GM12878 (cell line): Measurements from ENCODE around the gene C11orf58. TPM values are rescaled to one million over a fixed set of nuclear protein-coding genes. Genes with fewer than 3 reads are reported as not detected.

Experiments
- ATAC-seq: fragments of 200-7000 bp; cut with Tn5 transposase; 3 replicates; pipeline ENCODE4 v1.9.1; 2020; ENCODE audit warnings: mild to moderate bottlenecking, moderate library complexity
- BruUV-seq: library from RNA; stranded (reverse); fragments of 400-500 nt; replicated peaks from 2 replicates; lab custom pipeline; 2021; lab: Mats Ljungman, UMichigan
- CTCF ChIA-PET: fragments of 300-600 bp; sonication (Branson Sonifier 250); formaldehyde crosslinking; extraction: SDS; loops from one replicate; lab custom pipeline; 2021; ENCODE audit warnings: inconsistent platforms; lab: Yijun Ruan, JAX
- POLR2A ChIA-PET: fragments of 350-600 bp; formaldehyde crosslinking; extraction: SDS; loops from one replicate; lab custom pipeline; 2021; ENCODE audit warnings: inconsistent platforms; lab: Charles Lee
- RAD21 ChIA-PET: fragments of 300-600 bp; sonication (Branson Sonifier 250); formaldehyde crosslinking; loops from one replicate; lab custom pipeline; 2023; ENCODE audit warnings: antibody characterized with exemption; ENCODE audit not compliant: unreplicated experiment; lab: Charles Lee
- SMC1A ChIA-PET: fragments of 300-600 bp; sonication (Branson Sonifier 250); formaldehyde crosslinking; loops from one replicate; lab custom pipeline; 2023; ENCODE audit not compliant: unreplicated experiment, uncharacterized antibody; lab: Charles Lee
- DNase-seq: peaks from one replicate; pipeline ENCODE4 v3.0.0-alpha.2; 2011; ENCODE audit warnings: low read depth, low spot score
- FAIRE-seq: peaks from 3 replicates; lab custom pipeline; 2011; peaks lifted over from hg19 to GRCh38; lab: Jason Lieb, UNC
- H2AFZ ChIP-seq: 2 replicates; pipeline ENCODE4 v1.6.0; 2011; ENCODE audit warnings: low read depth, low read length, control low read depth; ENCODE audit not compliant: control insufficient read depth
- H3K27ac ChIP-seq: 2 replicates; pipeline ENCODE4 v1.5.1; 2011; ENCODE audit warnings: control low read depth; ENCODE audit not compliant: control insufficient read depth, insufficient read depth
- H3K27me3 ChIP-seq, 2 experiments: replicated peaks in 1 of 2; 2 replicates each; pipeline versions ENCODE4 v1.6.0 to v1.6.1; 2011; ENCODE audit warnings: low read length in 1 of 2; ENCODE audit not compliant: control insufficient read depth in 2 of 2, insufficient read depth in 2 of 2
- H3K36me3 ChIP-seq, 2 experiments: 2 replicates each; pipeline ENCODE4 v1.5.1; 2011; ENCODE audit warnings: low read length in 1 of 2; ENCODE audit not compliant: control insufficient read depth in 2 of 2, insufficient read depth in 2 of 2
- H3K4me1 ChIP-seq: 2 replicates; pipeline ENCODE4 v1.6.1; 2011; ENCODE audit warnings: mild to moderate bottlenecking, low read length, moderate library complexity, mixed read lengths; ENCODE audit not compliant: control insufficient read depth, insufficient read depth
- H3K4me2 ChIP-seq: 2 replicates; pipeline ENCODE4 v1.6.0; 2011; ENCODE audit warnings: control low read depth; ENCODE audit not compliant: control insufficient read depth, insufficient read depth
- H3K4me3 ChIP-seq: fragments of 200-600 bp; sonication (generic); 2 replicates; pipeline ENCODE4 v1.5.1; 2016
- H3K79me2 ChIP-seq: 2 replicates; pipeline ENCODE4 v1.6.0; 2011; ENCODE audit warnings: low read length; ENCODE audit not compliant: control insufficient read depth, insufficient read depth
- H3K9ac ChIP-seq: 2 replicates; pipeline ENCODE4 v1.8.0; 2011; ENCODE audit warnings: low read length, control low read depth, mixed read lengths; ENCODE audit not compliant: control insufficient read depth, insufficient read depth
- H3K9me3 ChIP-seq: replicated peaks from 3 replicates; pipeline ENCODE4 v1.5.1; 2011; ENCODE audit warnings: mild to moderate bottlenecking, low read length; ENCODE audit not compliant: control insufficient read depth, insufficient read depth
- H4K20me1 ChIP-seq: 2 replicates; pipeline ENCODE4 v1.6.0; 2011; ENCODE audit not compliant: control insufficient read depth, insufficient read depth
- IRF4 ChIP-seq: IDR thresholded peaks from 2 replicates; pipeline ENCODE4 v1.6.1; 2011; ENCODE audit warnings: low read depth, low read length
- MTA3 ChIP-seq: IDR thresholded peaks from 2 replicates; pipeline ENCODE4 v1.6.1; 2012; ENCODE audit warnings: low read length, inconsistent platforms, borderline replicate concordance
- SREBF1 ChIP-seq: IDR thresholded peaks from 2 replicates; pipeline ENCODE4 v1.6.1; 2012; ENCODE audit warnings: mild to moderate bottlenecking, low read length
- WGBS: methylation state at CpG from one replicate; pipeline ENCODE4 v1.1.6; 2016; ENCODE audit warnings: low lambda C conversion rate; ENCODE audit not compliant: insufficient replicate concordance, insufficient coverage; ENCODE audit errors: missing lambda C conversion rate; 5-methylcytosine and 5-hydroxymethylcytosine counted together
- in situ Hi-C: fragments of 300-500 bp; cut with MboI; formaldehyde crosslinking; loops from 9 replicates; pipeline ENCODE4 v1.14.3; 2018; ENCODE audit warnings: mixed read lengths
- intact Hi-C: fragments of 100-400 bp; cut with micrococcal nuclease; formaldehyde crosslinking; loops from one replicate; pipeline ENCODE4 v1.14.2; 2022; ENCODE audit not compliant: unreplicated experiment
- polyA plus RNA-seq, 11 experiments: library from polyadenylated mRNA; depleted of rRNA in 4 of 11; unstranded in 6 of 11; stranded (reverse) in 5 of 11; fragments of >200 nt; fragmentation: Nextera tagmentation in 4 of 11; fragmentation: Illumina TruSeq in 1 of 11; extraction: Ambion mirVana in 4 of 11; extraction: Trizol in 1 of 11; gene quantifications; 1 replicate in 1 of 11; 2 replicates in 10 of 11; pipeline versions ENCODE4 v1.2.1 to v1.2.3, GENCODE V29; 2011 to 2016; ENCODE audit warnings: inconsistent platforms in 2 of 11, missing spikeins in 2 of 11, low read depth in 1 of 11
- total RNA-seq, 4 experiments: library from RNA; depleted of rRNA in 3 of 4; stranded (reverse); fragments of >200 nt in 3 of 4; fragmentation: Illumina TruSeq in 1 of 4; extraction: Trizol in 1 of 4; gene quantifications; 2 replicates each; pipeline versions ENCODE4 v1.2.1 to v1.2.3, GENCODE V29; 2013 to 2021
- TF ChIP-seq, protein P1 (sequence below): IDR thresholded peaks from 2 replicates; pipeline ENCODE4 v1.6.1; 2011; ENCODE audit warnings: borderline replicate concordance, low read depth, mild to moderate bottlenecking, moderate library complexity, low read length; ENCODE audit not compliant: insufficient read depth, poor library complexity, severe bottlenecking
- TF ChIP-seq, protein P2 (sequence below): fragments of 450-650 bp; IDR thresholded peaks from 2 replicates; pipeline ENCODE4 v1.6.1; 2016; ENCODE audit warnings: mild to moderate bottlenecking, moderate library complexity, borderline replicate concordance

The C11orf58 gene
- total and polyA plus RNA-seq, 10 of the 15 experiments (the other 5 are each of a cell fraction or from before 2014, with no cell fraction given): 98.2 to 379 (median 211) TPM

DNA sequence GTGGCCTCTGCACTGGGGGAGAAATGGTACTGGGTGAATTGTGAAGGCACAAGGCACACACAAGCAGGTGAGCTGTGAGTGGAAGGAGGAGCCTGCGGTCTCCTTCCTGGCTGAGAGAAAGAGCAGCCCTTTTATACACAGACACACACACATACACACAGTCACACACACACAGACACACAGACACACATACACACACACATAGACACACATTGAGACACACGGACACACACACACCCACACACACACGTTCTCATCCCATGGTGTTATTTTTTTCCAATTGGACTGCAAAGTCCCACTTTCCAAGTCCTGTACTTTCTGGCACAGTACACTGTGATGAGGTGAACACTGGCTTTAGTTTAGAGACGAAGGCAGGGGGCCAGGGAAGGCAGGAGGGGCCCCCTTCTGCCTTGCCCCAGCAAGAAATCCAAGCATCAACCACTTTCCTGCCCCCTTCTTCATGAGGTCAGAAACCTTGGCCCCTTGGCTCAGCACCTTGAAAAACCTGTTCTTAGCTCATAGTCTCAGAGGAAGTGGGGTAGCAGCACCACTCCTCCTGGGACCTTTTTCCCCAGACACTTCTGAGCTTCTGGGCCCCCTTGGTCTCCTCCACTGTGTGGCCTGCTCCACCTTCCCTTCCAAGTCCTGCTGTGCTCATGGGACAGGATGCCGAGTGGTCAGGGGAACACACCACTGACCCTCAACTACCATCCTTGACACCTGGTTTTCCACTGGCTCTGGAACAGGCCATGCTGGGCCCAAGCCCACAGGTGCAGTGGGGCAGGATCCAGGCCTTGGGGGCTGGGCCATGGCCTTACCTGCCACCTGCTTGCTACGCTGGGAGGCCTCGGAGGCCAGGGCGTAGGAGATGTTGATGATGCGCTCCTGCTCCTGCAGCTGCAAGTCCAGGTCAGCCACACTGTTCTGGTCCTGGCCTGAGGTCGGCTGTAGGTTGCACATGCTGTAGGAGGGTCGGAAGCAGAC is 43.8 kb downstream of the C11orf58 start:
- intact Hi-C loops (loop anchor here (10.0 kb wide), 1 partner anchor 143 kb away; no protein-coding TSS in a partner anchor), in situ Hi-C loops (no loop called here)
- no peaks in the 10 kb centered on the region for H3K4me1 ChIP-seq
- no peaks in the 10 kb centered on the region for H3K36me3 ChIP-seq
- TF ChIP-seq SREBF1 (no peak), MTA3 (no peak), IRF4 (no peak)
- TF ChIP-seq, protein P1, sequence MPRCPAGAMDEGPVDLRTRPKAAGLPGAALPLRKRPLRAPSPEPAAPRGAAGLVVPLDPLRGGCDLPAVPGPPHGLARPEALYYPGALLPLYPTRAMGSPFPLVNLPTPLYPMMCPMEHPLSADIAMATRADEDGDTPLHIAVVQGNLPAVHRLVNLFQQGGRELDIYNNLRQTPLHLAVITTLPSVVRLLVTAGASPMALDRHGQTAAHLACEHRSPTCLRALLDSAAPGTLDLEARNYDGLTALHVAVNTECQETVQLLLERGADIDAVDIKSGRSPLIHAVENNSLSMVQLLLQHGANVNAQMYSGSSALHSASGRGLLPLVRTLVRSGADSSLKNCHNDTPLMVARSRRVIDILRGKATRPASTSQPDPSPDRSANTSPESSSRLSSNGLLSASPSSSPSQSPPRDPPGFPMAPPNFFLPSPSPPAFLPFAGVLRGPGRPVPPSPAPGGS: peak; percentile 23
- TF ChIP-seq, protein P2, sequence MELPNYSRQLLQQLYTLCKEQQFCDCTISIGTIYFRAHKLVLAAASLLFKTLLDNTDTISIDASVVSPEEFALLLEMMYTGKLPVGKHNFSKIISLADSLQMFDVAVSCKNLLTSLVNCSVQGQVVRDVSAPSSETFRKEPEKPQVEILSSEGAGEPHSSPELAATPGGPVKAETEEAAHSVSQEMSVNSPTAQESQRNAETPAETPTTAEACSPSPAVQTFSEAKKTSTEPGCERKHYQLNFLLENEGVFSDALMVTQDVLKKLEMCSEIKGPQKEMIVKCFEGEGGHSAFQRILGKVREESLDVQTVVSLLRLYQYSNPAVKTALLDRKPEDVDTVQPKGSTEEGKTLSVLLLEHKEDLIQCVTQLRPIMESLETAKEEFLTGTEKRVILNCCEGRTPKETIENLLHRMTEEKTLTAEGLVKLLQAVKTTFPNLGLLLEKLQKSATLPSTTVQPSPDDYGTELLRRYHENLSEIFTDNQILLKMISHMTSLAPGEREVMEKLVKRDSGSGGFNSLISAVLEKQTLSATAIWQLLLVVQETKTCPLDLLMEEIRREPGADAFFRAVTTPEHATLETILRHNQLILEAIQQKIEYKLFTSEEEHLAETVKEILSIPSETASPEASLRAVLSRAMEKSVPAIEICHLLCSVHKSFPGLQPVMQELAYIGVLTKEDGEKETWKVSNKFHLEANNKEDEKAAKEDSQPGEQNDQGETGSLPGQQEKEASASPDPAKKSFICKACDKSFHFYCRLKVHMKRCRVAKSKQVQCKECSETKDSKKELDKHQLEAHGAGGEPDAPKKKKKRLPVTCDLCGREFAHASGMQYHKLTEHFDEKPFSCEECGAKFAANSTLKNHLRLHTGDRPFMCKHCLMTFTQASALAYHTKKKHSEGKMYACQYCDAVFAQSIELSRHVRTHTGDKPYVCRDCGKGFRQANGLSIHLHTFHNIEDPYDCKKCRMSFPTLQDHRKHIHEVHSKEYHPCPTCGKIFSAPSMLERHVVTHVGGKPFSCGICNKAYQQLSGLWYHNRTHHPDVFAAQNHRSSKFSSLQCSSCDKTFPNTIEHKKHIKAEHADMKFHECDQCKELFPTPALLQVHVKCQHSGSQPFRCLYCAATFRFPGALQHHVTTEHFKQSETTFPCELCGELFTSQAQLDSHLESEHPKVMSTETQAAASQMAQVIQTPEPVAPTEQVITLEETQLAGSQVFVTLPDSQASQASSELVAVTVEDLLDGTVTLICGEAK: no peak
- no peaks in the 10 kb centered on the region for H4K20me1 ChIP-seq
- ChIA-PET RAD21 (interaction anchor here (6.2 kb wide), 1 partner anchor 281 kb away, joined by 32 read pairs; no protein-coding TSS in a partner anchor), POLR2A (interaction anchor here (0.7 kb wide), 1 partner anchor 108 kb away, joined by 4 read pairs; no protein-coding TSS in a partner anchor), CTCF (interaction anchor here (0.7 to 7.1 kb wide), 5 partner anchors 9 to 159 kb away, joined by 3 to 59 read pairs (median 4); no protein-coding TSS in a partner anchor), SMC1A (no interaction called here)
- H3K79me2 ChIP-seq: no peaks in the 10 kb centered on the region
- H3K9me3 ChIP-seq: no peaks in the 10 kb centered on the region
- FAIRE-seq: no peak
- BruUV-seq: no TSS peak
- H3K9ac ChIP-seq: no peak overlapping the region
- H3K4me2 ChIP-seq: no peak overlapping the region
- H2AFZ ChIP-seq: no peak overlapping the region
- H3K4me3 ChIP-seq: no peak overlapping the region
- H3K27me3 ChIP-seq: no peaks in the 10 kb centered on the region
- 33% methylated on average over 11 of the region's 11 CpGs for WGBS
- ATAC-seq: no peak
- no peak overlapping the region for H3K27ac ChIP-seq
- DNase-seq: no peak
